GM12878 (cell line): ENCODE results near the gene GNPTG.

Experiments
- BACH1 ChIP-seq: fragments of 450-650 bp; IDR thresholded peaks from 2 replicates; pipeline ENCODE4 v1.6.1; 2017; ENCODE audit warnings: mild to moderate bottlenecking, borderline replicate concordance
- EZH2 ChIP-seq: IDR thresholded peaks from 2 replicates; pipeline ENCODE4 v1.6.1; 2012; ENCODE audit warnings: low read depth, mild to moderate bottlenecking, control low read depth, inconsistent platforms, low read length, borderline replicate concordance; ENCODE audit not compliant: control insufficient read depth
- NFXL1 ChIP-seq: fragments of 450-650 bp; IDR thresholded peaks from 2 replicates; pipeline ENCODE4 v1.6.1; 2017; ENCODE audit warnings: antibody characterized with exemption, mild to moderate bottlenecking, borderline replicate concordance
- NR2C2 ChIP-seq: IDR thresholded peaks from 2 replicates; pipeline ENCODE4 v1.6.1; 2011; ENCODE audit warnings: borderline replicate concordance, low read depth; ENCODE audit not compliant: control insufficient read depth, insufficient read length
- POLR2A ChIP-seq: IDR thresholded peaks from 2 replicates; pipeline ENCODE4 v1.6.1; 2011; ENCODE audit warnings: low read depth, mild to moderate bottlenecking, low read length
- POLR2AphosphoS5 ChIP-seq: IDR thresholded peaks from 2 replicates; pipeline ENCODE4 v1.6.1; 2011; ENCODE audit warnings: mild to moderate bottlenecking, low read length, inconsistent platforms
- SPI1 ChIP-seq: IDR thresholded peaks from 2 replicates; pipeline ENCODE4 v1.6.1; 2011; ENCODE audit warnings: low read depth, mild to moderate bottlenecking, low read length, moderate library complexity, borderline replicate concordance; ENCODE audit not compliant: insufficient read depth
- TF ChIP-seq, protein P1 (sequence below), 3 experiments: IDR thresholded peaks in 2 of 3; conservative IDR thresholded peaks in 1 of 3; 2 replicates each; pipeline ENCODE4 v1.5.1; 2011; ENCODE audit warnings: low read depth in 3 of 3, low read length in 3 of 3, mild to moderate bottlenecking in 3 of 3, control low read depth in 2 of 3, moderate library complexity in 2 of 3, inconsistent platforms in 1 of 3, mixed read lengths in 1 of 3; ENCODE audit not compliant: control insufficient read depth in 2 of 3, insufficient read depth in 1 of 3; ENCODE audit errors: extremely low read depth in 1 of 3
- TF ChIP-seq, protein P2 (sequence below): fragments of 150-350 bp; IDR thresholded peaks from 2 replicates; pipeline ENCODE4 v1.6.1; 2016; ENCODE audit warnings: low read depth, low read length
- TF ChIP-seq, protein P3 (sequence below): fragments of 450-650 bp; IDR thresholded peaks from 2 replicates; pipeline ENCODE4 v1.6.1; 2017; ENCODE audit warnings: mild to moderate bottlenecking, moderate library complexity
- TF ChIP-seq, protein P4 (sequence below): fragments of 450-650 bp; IDR thresholded peaks from 2 replicates; pipeline ENCODE4 v1.6.1; 2017; ENCODE audit warnings: mild to moderate bottlenecking, moderate library complexity
- TF ChIP-seq, protein P5 (sequence below): IDR thresholded peaks from 2 replicates; pipeline ENCODE4 v1.6.1; 2012; ENCODE audit warnings: mild to moderate bottlenecking, low read depth, low read length

DNA sequence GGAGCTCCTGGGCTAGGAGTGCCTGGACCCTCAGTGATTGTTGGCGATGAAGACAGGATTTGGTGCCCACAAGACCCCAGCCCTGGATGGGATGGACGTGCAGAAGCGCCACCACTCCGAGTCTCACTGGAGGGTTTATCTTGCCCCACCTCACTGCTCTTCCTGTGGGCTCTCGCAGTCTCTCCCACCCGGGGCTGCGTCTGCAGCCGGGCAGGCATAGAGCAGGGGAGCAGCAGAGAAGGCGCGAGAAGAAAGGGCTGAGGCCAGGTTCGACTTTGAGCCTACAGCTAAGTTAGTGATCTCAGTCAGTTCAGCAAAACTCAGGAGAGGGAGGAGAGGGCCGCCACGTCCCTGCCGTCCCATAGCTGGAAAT is 35.7 kb upstream of the GNPTG start:
- TF ChIP-seq, protein P1, sequence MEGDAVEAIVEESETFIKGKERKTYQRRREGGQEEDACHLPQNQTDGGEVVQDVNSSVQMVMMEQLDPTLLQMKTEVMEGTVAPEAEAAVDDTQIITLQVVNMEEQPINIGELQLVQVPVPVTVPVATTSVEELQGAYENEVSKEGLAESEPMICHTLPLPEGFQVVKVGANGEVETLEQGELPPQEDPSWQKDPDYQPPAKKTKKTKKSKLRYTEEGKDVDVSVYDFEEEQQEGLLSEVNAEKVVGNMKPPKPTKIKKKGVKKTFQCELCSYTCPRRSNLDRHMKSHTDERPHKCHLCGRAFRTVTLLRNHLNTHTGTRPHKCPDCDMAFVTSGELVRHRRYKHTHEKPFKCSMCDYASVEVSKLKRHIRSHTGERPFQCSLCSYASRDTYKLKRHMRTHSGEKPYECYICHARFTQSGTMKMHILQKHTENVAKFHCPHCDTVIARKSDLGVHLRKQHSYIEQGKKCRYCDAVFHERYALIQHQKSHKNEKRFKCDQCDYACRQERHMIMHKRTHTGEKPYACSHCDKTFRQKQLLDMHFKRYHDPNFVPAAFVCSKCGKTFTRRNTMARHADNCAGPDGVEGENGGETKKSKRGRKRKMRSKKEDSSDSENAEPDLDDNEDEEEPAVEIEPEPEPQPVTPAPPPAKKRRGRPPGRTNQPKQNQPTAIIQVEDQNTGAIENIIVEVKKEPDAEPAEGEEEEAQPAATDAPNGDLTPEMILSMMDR (IDR thresholded peaks at IDR 0.05 in 2 of 3, conservative IDR thresholded peaks at IDR 0.05 in 1 of 3; ENCODE audit: control insufficient read depth in 2 of 3, extremely low read depth in 1 of 3, insufficient read depth in 1 of 3, low read depth in 3 of 3, low read length in 3 of 3): no peak
- TF ChIP-seq, protein P2, sequence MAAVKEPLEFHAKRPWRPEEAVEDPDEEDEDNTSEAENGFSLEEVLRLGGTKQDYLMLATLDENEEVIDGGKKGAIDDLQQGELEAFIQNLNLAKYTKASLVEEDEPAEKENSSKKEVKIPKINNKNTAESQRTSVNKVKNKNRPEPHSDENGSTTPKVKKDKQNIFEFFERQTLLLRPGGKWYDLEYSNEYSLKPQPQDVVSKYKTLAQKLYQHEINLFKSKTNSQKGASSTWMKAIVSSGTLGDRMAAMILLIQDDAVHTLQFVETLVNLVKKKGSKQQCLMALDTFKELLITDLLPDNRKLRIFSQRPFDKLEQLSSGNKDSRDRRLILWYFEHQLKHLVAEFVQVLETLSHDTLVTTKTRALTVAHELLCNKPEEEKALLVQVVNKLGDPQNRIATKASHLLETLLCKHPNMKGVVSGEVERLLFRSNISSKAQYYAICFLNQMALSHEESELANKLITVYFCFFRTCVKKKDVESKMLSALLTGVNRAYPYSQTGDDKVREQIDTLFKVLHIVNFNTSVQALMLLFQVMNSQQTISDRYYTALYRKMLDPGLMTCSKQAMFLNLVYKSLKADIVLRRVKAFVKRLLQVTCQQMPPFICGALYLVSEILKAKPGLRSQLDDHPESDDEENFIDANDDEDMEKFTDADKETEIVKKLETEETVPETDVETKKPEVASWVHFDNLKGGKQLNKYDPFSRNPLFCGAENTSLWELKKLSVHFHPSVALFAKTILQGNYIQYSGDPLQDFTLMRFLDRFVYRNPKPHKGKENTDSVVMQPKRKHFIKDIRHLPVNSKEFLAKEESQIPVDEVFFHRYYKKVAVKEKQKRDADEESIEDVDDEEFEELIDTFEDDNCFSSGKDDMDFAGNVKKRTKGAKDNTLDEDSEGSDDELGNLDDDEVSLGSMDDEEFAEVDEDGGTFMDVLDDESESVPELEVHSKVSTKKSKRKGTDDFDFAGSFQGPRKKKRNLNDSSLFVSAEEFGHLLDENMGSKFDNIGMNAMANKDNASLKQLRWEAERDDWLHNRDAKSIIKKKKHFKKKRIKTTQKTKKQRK: no peak
- TF ChIP-seq, protein P3, sequence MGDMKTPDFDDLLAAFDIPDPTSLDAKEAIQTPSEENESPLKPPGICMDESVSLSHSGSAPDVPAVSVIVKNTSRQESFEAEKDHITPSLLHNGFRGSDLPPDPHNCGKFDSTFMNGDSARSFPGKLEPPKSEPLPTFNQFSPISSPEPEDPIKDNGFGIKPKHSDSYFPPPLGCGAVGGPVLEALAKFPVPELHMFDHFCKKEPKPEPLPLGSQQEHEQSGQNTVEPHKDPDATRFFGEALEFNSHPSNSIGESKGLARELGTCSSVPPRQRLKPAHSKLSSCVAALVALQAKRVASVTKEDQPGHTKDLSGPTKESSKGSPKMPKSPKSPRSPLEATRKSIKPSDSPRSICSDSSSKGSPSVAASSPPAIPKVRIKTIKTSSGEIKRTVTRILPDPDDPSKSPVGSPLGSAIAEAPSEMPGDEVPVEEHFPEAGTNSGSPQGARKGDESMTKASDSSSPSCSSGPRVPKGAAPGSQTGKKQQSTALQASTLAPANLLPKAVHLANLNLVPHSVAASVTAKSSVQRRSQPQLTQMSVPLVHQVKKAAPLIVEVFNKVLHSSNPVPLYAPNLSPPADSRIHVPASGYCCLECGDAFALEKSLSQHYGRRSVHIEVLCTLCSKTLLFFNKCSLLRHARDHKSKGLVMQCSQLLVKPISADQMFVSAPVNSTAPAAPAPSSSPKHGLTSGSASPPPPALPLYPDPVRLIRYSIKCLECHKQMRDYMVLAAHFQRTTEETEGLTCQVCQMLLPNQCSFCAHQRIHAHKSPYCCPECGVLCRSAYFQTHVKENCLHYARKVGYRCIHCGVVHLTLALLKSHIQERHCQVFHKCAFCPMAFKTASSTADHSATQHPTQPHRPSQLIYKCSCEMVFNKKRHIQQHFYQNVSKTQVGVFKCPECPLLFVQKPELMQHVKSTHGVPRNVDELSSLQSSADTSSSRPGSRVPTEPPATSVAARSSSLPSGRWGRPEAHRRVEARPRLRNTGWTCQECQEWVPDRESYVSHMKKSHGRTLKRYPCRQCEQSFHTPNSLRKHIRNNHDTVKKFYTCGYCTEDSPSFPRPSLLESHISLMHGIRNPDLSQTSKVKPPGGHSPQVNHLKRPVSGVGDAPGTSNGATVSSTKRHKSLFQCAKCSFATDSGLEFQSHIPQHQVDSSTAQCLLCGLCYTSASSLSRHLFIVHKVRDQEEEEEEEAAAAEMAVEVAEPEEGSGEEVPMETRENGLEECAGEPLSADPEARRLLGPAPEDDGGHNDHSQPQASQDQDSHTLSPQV: no peak
- TF ChIP-seq SPI1 (no peak), POLR2A (no peak; the same call in 1 of the 2 replicates), BACH1 (no peak), EZH2 (no peak), NR2C2 (no peak), POLR2AphosphoS5 (no peak), NFXL1 (no peak)
- TF ChIP-seq, protein P4, sequence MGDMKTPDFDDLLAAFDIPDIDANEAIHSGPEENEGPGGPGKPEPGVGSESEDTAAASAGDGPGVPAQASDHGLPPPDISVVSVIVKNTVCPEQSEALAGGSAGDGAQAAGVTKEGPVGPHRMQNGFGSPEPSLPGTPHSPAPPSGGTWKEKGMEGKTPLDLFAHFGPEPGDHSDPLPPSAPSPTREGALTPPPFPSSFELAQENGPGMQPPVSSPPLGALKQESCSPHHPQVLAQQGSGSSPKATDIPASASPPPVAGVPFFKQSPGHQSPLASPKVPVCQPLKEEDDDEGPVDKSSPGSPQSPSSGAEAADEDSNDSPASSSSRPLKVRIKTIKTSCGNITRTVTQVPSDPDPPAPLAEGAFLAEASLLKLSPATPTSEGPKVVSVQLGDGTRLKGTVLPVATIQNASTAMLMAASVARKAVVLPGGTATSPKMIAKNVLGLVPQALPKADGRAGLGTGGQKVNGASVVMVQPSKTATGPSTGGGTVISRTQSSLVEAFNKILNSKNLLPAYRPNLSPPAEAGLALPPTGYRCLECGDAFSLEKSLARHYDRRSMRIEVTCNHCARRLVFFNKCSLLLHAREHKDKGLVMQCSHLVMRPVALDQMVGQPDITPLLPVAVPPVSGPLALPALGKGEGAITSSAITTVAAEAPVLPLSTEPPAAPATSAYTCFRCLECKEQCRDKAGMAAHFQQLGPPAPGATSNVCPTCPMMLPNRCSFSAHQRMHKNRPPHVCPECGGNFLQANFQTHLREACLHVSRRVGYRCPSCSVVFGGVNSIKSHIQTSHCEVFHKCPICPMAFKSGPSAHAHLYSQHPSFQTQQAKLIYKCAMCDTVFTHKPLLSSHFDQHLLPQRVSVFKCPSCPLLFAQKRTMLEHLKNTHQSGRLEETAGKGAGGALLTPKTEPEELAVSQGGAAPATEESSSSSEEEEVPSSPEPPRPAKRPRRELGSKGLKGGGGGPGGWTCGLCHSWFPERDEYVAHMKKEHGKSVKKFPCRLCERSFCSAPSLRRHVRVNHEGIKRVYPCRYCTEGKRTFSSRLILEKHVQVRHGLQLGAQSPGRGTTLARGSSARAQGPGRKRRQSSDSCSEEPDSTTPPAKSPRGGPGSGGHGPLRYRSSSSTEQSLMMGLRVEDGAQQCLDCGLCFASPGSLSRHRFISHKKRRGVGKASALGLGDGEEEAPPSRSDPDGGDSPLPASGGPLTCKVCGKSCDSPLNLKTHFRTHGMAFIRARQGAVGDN: no peak
- TF ChIP-seq, protein P5, sequence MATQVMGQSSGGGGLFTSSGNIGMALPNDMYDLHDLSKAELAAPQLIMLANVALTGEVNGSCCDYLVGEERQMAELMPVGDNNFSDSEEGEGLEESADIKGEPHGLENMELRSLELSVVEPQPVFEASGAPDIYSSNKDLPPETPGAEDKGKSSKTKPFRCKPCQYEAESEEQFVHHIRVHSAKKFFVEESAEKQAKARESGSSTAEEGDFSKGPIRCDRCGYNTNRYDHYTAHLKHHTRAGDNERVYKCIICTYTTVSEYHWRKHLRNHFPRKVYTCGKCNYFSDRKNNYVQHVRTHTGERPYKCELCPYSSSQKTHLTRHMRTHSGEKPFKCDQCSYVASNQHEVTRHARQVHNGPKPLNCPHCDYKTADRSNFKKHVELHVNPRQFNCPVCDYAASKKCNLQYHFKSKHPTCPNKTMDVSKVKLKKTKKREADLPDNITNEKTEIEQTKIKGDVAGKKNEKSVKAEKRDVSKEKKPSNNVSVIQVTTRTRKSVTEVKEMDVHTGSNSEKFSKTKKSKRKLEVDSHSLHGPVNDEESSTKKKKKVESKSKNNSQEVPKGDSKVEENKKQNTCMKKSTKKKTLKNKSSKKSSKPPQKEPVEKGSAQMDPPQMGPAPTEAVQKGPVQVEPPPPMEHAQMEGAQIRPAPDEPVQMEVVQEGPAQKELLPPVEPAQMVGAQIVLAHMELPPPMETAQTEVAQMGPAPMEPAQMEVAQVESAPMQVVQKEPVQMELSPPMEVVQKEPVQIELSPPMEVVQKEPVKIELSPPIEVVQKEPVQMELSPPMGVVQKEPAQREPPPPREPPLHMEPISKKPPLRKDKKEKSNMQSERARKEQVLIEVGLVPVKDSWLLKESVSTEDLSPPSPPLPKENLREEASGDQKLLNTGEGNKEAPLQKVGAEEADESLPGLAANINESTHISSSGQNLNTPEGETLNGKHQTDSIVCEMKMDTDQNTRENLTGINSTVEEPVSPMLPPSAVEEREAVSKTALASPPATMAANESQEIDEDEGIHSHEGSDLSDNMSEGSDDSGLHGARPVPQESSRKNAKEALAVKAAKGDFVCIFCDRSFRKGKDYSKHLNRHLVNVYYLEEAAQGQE: no peak
